NOMO-1 treated with DMSO at 0.1 percent for 48 hours (cell line): Measurements from ENCODE around the gene ZNF546.
"Not testable (repeated sequence)": the region's sequence is repeated elsewhere in the genome, so short reads cannot be mapped to it uniquely, and the experiment has no call there.

ENCODE experiments used
- DNase-seq: peaks from one replicate; lab custom pipeline; 2025; ENCODE audit not compliant: unreplicated experiment; lab: John Stamatoyannopoulos, UW

Gene ZNF546

DNA sequence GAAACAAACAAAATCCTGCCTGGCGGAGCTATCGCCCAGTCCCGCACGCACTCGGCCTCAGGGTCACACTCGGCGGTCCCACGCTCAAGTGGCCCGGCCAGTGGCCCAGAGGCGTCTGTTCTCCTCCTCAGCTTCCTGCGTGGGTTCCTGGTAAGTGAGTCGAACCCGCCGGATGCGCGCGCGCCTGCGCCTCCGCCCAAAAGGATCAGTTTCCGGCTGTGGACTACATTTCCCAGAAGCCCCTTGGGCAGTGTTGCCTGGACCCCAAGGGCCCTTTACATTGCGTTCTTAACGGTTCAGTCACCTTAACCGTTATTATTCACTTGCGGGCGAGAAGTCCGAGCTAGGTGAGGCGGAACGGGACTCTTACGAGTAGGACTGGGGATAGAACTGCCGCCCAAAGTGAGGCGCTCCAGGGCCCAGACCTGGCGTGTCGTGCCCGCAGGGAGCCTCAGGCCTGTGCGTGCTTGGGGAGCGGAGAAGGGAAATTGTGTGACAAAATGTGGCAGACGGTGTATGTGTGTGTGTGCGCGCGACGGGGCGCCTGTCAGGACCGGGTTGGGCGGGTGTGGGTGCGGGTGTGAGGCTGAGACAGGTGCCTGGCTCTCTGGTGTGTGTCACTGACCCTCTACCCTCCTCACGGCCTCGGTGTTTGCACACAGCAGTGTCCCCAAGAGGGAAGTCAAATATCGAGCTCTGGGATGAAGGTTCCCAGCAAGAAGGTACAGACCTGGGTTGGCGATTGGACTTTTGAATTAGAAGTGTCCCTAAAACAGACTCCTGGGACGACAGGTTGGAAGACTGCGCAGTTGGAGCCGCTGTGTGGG is at the start of gene ZNF546:
Gene ZNF546 (plus strand): TSS at position 250 of the 827 bp plus-strand sequence. CDS start 1,267 bp downstream, outside the sequence.
- peak; percentile 86 for DNase-seq

DNA sequence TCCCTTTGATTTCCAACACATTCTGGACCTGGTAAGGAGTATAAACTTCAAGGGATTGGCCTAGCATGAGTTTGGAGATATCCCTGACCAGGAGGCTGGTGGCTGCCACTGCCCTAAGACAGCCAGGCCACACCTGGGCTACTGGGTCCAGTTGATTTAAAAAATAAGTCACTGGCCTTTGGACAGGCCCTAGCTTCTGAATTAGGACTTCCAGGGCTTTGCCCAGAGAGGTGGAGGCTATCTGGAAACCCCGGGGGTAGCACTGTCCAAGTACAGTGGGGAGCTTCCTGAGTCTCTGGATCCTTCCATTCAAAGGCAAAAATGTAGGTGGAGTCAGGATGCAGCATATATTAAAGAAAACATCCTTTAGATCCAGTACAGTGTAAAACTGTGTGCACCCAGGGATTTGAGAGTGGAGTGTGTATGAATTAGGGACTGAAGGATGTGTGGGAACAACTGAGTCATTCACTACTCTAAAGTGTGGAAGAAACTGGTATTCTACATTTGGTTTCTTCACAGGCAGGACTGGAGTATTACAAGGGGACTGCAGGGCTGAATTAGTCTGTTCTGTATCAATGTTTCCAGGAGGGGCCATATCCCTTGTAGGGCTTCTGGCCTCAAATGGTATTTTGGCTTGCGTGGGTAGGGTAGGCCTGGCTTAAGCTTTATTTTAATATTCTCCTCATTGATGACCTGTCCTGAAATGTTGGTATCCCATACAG is 47.7 kb upstream of the ZNF546 start:
- no peak for DNase-seq

DNA sequence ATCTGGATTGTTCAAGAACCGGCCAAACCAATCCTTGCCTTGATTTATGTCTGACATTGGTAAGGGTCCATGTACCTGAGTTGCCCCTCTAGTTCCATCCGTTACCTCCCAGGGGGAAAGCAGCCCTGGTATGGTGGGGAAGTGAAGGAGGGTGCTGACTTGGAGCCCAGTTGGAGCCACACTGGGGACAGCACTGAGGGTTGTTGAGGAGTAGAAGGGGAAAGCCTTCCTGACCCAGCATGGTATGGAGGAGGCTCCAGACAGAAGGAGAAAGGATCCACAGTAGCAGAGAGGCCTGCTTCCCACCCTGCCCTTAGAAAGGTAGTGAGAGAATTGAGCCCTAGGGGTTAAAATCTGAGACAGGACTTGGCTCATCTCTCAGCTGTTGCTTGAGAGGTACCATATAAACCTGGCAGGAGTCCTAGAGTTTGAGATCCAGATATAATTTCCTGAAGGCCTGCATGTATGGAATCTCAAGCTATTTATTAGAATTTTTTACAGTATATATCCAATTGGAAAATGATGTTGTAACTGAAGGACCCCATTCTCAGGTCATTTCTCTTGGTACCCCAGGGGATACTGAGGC is 45.7 kb upstream of the ZNF546 start:
- DNase-seq, result no peak

DNA sequence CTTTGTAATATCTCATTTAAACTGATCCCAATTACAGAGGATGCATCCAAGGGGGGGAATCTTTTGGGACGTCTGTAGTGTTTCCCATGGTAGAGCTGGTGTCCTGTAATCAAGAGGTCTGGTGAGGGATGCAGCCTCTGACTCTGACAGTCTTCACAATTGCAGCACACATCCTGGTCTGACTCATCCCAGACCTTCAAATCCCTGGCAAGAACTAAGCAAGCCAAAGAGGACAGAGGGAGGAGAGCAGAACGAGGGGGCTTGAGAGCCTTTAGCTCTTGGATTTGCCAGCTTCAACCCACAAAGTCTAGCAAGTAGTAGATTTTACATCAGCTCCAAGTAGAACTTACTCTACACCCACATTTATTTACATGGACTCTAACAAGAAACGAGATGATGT is 45.2 kb upstream of the ZNF546 start:
- no peak for DNase-seq

DNA sequence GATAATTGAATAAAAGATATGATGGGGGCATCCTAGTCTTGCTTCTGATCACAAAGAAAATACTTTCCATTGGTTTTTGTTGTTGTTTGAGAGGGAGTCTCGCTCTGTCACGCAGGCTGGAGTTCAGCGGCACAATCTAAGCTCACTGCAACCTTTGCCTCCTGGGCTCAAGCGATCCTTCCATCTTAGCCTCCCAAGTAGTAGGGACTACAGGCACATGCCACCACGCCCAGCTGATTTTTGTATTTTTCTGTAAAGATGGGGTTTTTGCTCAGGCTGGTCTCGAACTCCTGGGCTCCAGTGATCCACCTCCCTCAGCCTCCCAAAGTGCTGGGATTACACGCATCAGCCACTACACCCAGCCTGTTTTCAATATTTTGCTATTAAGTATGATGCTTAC is 42.9 kb upstream of the ZNF546 start:
- no peak for DNase-seq

DNA sequence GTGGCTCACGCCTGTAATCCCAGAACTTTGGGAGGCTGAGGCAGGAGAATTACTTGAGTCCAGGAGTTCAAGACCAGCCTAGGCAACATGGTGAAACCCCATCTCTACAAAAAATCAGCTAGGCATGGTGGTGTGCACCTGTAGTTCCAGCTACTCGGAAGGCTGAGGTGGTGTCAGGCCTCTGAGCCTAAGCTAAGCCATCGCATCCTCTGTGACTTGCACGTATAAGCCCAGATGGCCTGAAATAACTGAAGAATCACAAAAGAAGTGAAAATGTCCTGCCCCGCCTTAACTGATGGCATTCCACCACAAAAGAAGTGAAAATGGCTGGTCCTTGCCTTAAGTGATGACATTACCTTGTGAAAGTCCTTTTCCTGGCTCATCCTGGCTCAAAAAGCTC is 39.0 kb upstream of the ZNF546 start:
- DNase-seq, result not testable (repeated sequence)

DNA sequence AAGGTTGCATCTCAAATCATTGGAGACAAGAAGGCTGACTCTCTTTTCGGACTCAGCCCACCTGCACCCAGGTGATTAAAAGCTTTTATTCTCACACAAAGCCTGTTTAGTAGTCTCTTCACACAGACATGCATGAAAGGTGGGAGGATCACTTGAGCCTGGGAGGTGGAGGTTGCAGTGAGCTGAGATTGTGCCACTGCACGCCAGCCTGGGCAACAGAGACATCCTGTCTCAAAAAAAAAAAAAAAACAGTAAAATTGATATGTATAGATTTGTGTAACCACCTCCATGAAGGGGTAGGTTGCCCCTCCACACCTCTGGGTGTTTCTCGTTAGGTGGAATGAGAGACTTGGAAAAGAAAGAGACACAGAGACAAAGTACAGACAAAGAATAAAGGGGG is 37.9 kb upstream of the ZNF546 start:
- not testable (repeated sequence) for DNase-seq

DNA sequence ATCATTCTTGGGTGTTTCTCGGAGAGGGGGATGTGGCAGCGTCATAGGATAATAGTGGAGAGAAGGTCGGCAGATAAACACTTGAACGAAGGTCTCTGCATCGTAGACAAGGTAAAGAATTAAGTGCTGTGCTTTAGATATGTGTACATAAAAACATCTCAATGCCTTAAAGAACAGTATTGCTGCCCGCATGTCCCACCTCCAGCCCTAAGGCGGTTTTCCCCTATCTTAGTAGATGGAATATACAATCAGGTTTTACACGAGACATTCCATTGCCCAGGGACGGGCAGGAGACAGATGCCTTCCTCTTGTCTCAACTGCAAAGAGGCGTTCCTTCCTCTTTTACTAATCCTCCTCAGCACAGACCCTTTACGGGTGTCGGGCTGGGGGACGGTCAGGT is 37.5 kb upstream of the ZNF546 start:
- DNase-seq, result not testable (repeated sequence)

DNA sequence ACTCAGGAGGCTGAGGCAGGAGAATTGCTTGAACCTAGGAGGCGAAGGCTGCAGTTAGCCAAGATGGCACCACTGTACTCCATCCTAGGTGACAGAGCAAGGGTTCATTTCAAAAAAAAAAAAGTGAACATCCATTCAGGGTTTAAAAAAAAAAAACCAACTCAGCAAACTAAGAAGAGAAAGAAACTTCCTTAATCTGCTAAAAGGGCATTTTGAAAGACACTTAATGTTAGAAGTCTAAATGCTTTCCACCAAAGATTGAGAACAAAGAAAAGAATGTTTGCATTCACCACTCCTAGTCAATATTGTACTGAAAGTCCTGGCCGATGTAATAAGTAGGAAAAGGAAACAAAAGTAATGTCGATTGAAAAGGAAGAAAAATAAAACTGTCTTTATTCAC is 33.0 kb upstream of the ZNF546 start:
- DNase-seq, result peak; percentile 10

DNA sequence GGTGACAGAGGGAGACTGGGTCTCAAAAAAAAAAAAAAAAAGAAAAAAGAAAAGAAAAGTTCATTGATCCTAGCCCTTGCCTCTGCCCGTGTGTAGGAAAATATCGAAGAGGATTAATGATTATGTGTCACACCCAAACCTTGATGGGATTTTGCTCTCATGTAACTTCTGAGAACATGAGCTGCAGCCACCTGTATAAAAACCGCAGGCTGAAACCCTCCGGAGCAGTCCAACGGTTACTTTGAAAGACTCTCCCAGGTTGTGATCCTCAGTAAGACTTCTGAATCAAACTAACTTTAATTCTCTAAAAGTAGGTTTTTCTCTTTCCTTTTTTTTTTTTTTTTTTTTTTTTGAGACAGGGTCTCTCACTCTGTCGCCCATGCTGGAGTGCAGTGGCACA is 30.2 kb upstream of the ZNF546 start:
- no peak for DNase-seq

DNA sequence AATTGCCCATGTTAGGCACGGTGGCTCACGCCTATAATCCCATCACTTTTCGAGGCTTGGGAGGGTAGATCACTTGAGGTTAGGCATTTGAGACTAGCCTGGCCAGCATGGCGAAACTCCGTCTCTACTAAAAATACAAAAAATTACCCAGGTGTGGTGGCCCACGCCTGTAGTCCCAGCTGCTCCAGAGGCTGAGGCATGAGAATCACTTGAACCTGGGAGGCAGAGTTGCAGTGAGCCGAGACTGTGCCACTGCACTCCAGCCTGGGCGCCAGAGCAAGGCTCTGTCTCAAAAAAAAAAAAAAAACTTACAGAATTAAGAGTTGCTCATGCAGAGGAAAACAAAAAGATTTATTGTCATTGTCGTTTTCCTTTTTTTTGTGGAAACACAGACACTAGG is 29.3 kb upstream of the ZNF546 start:
- DNase-seq, result no peak

DNA sequence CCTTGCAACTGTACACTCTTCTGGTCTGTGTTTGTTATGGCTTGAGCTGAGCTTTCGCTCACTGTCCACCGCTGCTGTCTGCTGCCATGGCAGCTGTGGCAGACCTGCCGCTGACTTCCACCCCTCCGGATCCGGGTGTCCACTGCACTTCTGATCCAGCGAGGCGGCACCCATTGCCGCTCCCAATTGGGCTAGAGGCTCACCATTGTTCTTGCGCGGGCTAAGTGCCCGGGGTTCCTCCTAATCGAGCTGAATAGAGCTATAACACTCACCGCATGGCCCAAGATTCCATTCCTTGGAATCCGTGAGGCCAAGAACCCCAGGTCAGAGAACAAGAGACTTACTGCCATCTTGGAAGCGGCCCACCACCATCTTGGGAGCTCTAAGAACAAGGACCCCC is 28.1 kb upstream of the ZNF546 start:
- DNase-seq, result no peak

DNA sequence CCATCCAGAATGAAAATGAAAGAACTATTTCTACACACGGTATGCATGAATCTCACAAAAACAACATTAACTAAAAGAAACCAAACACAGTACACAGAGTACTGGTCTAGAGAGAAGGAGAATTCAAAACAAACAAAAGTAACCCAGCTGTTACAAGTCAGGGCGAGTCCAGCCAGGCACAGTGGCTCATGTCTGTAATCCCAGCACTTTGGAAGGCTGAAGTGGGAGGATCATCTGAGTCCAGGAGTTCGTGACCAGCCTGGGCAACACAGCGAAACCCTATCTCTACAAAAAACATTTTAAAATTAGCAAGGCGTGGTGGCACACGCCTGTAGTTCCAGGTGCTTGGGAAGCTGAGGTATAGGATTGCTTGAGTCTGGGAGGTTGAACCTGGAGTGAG is 27.6 kb upstream of the ZNF546 start:
- DNase-seq, result no peak

DNA sequence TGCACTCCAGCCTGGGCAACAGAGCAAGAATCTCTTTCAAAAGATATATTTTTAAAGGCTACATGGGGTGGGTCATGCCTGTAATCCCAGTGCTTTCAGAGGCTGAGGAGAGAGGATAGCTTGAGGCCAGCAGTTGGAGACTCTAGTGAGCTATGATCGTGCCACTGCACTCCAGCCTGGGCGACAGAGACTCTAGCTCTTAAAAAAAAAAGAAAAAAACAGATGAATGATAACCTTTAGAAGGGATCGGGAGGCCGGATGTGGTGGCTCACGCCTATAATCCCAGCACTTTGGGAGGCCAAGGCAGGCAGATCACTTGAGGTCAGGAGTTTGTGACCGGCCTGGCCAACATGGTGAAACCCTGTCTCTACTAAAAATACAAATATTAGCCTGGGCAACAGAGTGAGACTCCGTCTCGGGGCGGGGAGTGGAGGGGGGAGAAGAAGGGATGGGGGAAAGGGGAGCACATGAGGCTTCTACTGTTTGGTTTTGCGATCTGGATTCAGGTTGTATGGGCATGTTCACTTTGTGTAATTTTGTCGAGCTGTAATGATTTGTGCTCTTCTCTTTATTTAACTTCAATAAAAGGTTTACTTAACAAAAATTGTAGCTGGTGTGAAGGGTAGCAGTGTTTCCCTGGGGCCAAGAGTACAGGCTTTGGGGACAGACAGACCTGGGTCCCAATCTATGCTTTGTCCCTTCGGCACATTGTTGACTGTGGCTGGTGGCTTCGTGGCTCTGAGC is 27.0 kb upstream of the ZNF546 start:
- no peak for DNase-seq

DNA sequence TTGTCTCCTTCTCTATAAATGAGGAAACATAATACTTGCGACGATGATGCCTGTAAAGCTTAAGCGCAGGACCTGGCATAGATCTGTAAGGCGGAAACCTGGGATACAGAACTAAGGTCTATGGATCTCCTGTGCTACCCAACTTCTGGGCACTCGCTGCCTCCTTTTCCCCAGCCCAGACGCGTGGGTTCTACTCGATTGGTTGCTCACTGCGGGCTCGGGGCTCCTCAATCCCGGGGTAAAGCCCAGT is 26.5 kb upstream of the ZNF546 start:
- peak; percentile 62 for DNase-seq

DNA sequence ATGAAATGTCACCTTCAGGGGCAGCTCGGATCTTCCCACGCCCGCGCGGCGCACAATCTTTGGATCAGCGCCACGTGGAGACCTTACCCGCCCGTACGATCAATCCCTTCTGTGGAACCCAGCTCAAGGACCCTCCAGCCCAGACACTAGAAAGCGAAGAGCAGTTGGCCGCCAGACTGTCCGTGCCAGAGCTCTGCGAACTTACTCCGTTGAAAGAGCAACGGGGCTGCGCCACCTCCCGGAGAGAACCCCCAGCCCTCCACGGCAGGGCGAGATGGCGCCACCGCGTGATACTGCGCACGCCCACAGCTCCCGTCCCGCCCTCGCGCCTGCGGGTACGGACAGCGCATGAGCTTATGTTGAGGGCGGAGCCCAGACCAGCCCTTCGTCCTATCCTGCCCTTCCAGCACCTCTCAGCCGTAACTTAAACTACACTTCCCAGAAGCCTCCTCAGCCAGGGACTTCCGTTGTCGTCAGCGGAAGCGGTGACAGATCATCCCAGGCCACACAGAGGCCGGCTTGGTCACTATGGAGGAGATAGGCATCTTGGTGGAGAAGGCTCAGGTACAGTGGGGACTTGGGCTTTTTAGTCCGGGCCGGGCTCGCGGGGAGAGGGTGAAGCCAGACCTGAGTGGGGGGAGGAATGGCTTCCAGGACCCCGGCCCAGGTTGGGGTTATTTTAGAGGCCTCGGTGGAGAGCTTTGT is 26.0 kb upstream of the ZNF546 start, which contains the start of gene PSMC4:
Gene PSMC4 (plus strand): TSS at position 491 of the 705 bp plus-strand sequence. CDS start 38 bp downstream, at position 529.
- DNase-seq, result peak; percentile 99

DNA sequence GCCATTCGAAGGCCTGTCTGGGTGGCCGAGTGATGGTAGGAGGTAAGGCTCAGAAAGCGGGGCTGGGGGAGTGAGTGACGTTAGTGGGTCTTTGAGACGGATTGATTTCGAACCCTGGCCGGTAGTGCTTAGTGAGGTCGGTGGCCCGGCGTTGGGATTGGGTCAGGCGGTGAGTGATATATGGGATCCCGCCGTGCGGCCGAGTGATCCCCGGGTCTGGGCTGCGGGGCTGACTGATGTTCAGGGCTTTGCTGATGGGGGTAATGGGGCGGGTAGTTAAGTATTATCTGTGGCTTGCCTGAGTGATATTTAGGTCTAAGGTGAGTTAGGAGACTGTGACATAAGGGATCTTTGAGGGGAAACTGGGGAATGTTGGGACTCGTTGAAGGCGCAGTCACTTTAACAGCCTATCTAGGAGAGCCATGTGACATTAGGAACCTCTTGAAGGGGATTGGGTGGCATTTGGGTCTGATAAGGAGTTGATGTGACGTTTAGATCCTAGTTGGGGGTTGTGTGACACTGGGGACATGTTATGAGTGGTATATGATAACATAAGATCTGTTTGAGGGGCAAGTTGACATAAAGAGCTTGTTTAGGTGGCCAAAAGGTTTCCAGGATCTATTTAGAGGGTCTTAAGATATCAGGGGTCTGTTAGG is 25.4 kb upstream of the ZNF546 start:
- DNase-seq, result no peak

DNA sequence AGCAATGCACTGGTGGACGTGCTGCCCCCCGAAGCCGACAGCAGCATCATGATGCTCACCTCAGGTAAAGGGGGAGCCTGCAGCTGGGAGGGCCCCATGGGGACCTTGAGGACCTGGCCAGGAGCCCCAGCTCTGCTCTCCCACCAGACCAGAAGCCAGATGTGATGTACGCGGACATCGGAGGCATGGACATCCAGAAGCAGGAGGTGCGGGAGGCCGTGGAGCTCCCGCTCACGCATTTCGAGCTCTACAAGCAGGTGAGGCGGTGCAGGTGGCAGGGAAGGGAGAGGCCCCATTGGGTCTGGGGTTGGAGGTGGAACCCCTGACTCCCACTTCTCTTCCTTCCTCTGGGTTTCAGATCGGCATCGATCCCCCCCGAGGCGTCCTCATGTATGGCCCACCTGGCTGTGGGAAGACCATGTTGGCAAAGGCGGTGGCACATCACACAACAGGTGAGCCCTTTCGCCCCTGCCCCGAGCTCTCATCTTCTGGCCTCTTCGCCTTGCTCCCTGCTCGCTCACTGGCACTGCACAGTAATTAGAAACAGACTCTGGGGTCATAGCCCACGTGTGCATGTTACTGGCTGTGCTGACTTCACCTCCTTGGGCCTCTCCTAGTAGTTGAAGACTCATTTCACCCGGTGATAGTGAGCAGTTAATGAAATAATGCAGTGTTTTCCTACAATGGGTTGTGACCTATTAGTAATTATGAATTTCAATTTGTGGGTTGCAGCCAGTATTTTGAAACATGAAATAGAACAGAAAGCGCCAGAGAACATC is 22.3 kb upstream of the ZNF546 start:
- no peak for DNase-seq

DNA sequence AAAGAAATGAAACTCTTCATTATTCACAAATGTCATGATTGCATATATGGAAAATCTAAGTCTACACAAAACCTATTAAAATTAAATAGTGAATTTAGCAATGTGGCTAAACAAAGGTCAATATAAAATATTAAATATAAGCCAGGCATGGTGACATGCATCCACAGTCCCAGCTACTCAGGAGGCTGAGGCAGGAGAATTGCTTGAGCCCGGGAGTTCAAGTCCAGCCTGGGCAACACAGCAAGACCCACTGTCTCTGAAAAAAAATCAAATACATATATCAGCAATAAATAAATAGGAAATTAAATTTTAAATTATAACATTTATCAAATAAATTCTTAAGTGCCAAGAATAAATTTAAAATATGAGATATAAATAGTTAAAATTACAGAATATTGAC is 14.0 kb upstream of the ZNF546 start:
- no peak for DNase-seq
